GM18526 (cell line): ENCODE results near the gene THSD7A.

ENCODE experiments used
- POLR2A ChIP-seq: IDR thresholded peaks from 3 replicates; pipeline ENCODE4 v1.6.1; 2011; ENCODE audit not compliant: insufficient read length; ENCODE audit errors: extremely low read depth

THSD7A gene

GRCh38 chr7:11831736-11832495 lies at the start of gene THSD7A:
Gene THSD7A (minus strand): TSS chr7:11832198. CDS start chr7:11831946, 252 bp downstream.
- TF ChIP-seq POLR2A, result no peak

GRCh38 chr7:11881680-11882079 lies 49.7 kb upstream of the THSD7A start:
- no peak for TF ChIP-seq POLR2A

GRCh38 chr7:11875635-11876034 lies 43.6 kb upstream of the THSD7A start:
- no peak for TF ChIP-seq POLR2A

GRCh38 chr7:11865671-11866070 lies 33.7 kb upstream of the THSD7A start:
- no peak for TF ChIP-seq POLR2A

- TF ChIP-seq POLR2A, result no peak
Measured at GRCh38 chr7:11858622-11859302, 26.8 kb upstream of the THSD7A start.

- TF ChIP-seq POLR2A, result no peak
Measured at GRCh38 chr7:11858026-11858425, 26.0 kb upstream of the THSD7A start.

GRCh38 chr7:11848251-11848650 lies 16.3 kb upstream of the THSD7A start:
- no peak for TF ChIP-seq POLR2A

GRCh38 chr7:11847336-11847735 lies 15.3 kb upstream of the THSD7A start:
- TF ChIP-seq POLR2A, result no peak

GRCh38 chr7:11846361-11846955 lies 14.5 kb upstream of the THSD7A start:
- no peak for TF ChIP-seq POLR2A

GRCh38 chr7:11843113-11843765 lies 11.2 kb upstream of the THSD7A start:
- TF ChIP-seq POLR2A, result no peak

GRCh38 chr7:11841657-11842056 lies 9.7 kb upstream of the THSD7A start:
- no peak for TF ChIP-seq POLR2A

- no peak for TF ChIP-seq POLR2A
Measured at GRCh38 chr7:11835260-11835659, 3.3 kb upstream of the THSD7A start.

- no peak for TF ChIP-seq POLR2A
Measured at GRCh38 chr7:11833431-11833830, 1.4 kb upstream of the THSD7A start.

- TF ChIP-seq POLR2A, result no peak
Measured at GRCh38 chr7:11831156-11831735, 752 bp downstream of the THSD7A start.

GRCh38 chr7:11830582-11831155 lies 1.3 kb downstream of the THSD7A start:
- no peak for TF ChIP-seq POLR2A
